SHP77 treated with DMSO at 0.1 percent for 48 hours (cell line): Measurements from ENCODE around the gene HSPH1.
"Not testable (repeated sequence)": the region's sequence is repeated elsewhere in the genome, so short reads cannot be mapped to it uniquely, and the experiment has no call there.

Source experiments
- DNase-seq: peaks from one replicate; lab custom pipeline; 2025; lab: John Stamatoyannopoulos, UW

HSPH1 gene

GRCh38 chr13:31131470-31131961 is 30.2 kb downstream of the HSPH1 start:
- no peak for DNase-seq

- no peak for DNase-seq
Observed at GRCh38 chr13:31129419-31129818, 32.3 kb downstream of the HSPH1 start.

- DNase-seq = no peak
Observed at GRCh38 chr13:31124204-31124603, 37.5 kb downstream of the HSPH1 start.

- DNase-seq = no peak
Observed at GRCh38 chr13:31122544-31123260, 39.0 kb downstream of the HSPH1 start.

- no peak for DNase-seq
Observed at GRCh38 chr13:31122143-31122542, 39.6 kb downstream of the HSPH1 start.

- no peak for DNase-seq
Observed at GRCh38 chr13:31121379-31122140, 40.1 kb downstream of the HSPH1 start.

GRCh38 chr13:31119966-31120700 is 41.6 kb downstream of the HSPH1 start:
- DNase-seq = no peak

- no peak for DNase-seq
Observed at GRCh38 chr13:31119526-31119925, 42.2 kb downstream of the HSPH1 start.

- DNase-seq = no peak
Observed at GRCh38 chr13:31116224-31116623, 45.5 kb downstream of the HSPH1 start.

GRCh38 chr13:31115616-31116015 is 46.1 kb downstream of the HSPH1 start:
- DNase-seq = no peak

- no peak for DNase-seq
Observed at GRCh38 chr13:31114641-31115040, 47.1 kb downstream of the HSPH1 start.

- no peak for DNase-seq
Observed at GRCh38 chr13:31111136-31111535, 50.6 kb downstream of the HSPH1 start.

- no peak for DNase-seq
Observed at GRCh38 chr13:31110617-31111016, 51.1 kb downstream of the HSPH1 start.

GRCh38 chr13:31110169-31110568 is 51.5 kb downstream of the HSPH1 start:
- DNase-seq = no peak

- DNase-seq = no peak
Observed at GRCh38 chr13:31107109-31107508, 54.6 kb downstream of the HSPH1 start.

- no peak for DNase-seq
Observed at GRCh38 chr13:31105856-31106255, 55.8 kb downstream of the HSPH1 start.

- DNase-seq = no peak
Observed at GRCh38 chr13:31105020-31105795, 56.5 kb downstream of the HSPH1 start.

- no peak for DNase-seq
Observed at GRCh38 chr13:31102905-31103304, 58.8 kb downstream of the HSPH1 start.

- no peak for DNase-seq
Observed at GRCh38 chr13:31101472-31102170, 60.1 kb downstream of the HSPH1 start.

- no peak for DNase-seq
Observed at GRCh38 chr13:31100721-31101120, 61.0 kb downstream of the HSPH1 start.

GRCh38 chr13:31097911-31098434 is 63.7 kb downstream of the HSPH1 start:
- not testable (repeated sequence) for DNase-seq
